ENCODE measurements around the gene SPEF2.

The SPEF2 gene

DNA sequence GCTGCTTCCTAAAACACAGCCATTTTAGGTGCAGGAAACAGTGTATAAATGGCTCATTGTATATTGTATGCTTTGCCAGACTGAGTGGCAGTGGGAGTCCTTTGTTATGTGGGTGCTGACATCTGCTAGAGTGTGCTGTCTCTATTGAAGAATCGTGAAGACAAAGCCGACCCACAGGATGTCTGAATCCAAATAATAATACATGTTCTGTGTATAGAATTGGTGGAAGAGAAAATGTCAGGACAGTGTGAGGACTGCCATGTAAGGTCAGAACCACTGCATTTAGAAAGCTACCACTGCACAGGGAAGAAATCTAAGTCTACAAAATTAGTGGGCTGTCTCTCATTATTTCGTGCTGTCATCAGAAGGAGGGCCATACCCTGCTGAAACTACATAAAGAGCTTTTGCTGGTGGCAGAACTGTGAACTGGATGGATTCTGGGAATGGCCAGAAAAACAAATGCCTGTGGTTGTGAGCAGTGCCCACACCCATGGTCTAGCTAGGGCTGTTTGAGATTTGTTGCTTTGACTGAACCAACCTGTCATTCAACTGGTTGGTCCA, 241.5 kb downstream of the SPEF2 start:
- no peak for TF ChIP-seq CTCF (IDR thresholded peaks at IDR 0.05; ENCODE audit: insufficient read depth, low read length, missing control alignments)
- ChIA-PET CTCF (interaction anchor here (0.8 to 3.5 kb wide), 7 partner anchors 23 to 208 kb away, joined by 3 to 22 read pairs (median 7); no protein-coding TSS in a partner anchor), POLR2A (interaction anchor here (1.1 kb wide), 1 partner anchor 8 kb away, joined by 3 read pairs; no protein-coding TSS in a partner anchor)
- H3K4me3 ChIP-seq (ENCODE audit: low read depth, low read length), result no peak overlapping the region
- no peak for DNase-seq (ENCODE audit: low read depth, low spot score)

DNA sequence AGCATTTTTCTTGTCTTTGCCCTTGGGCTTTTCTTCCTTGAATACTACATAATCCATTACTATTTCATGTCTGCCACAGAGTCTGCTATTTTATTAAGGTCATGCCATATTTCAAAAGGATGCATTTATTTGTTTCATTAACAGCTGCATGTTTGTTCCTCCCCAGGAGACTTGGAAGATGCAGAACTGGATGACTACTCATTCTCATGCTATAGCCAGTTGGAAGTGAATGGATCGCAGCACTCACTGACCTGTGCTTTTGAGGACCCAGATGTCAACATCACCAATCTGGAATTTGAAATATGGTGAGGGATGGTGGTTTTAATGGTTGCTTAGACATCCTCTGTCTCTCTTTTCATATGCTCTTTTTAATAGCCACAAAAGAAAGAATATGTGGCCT, 243.0 kb downstream of the SPEF2 start:
- no peak for TF ChIP-seq CTCF (IDR thresholded peaks at IDR 0.05; ENCODE audit: insufficient read depth, low read length, missing control alignments)
- H3K4me3 ChIP-seq (ENCODE audit: low read depth, low read length), result no peak overlapping the region
- ChIA-PET POLR2A (no interaction called here), CTCF (interaction anchor here (1.4 to 3.5 kb wide), 3 partner anchors 64 to 209 kb away, joined by 4 to 22 read pairs (median 7); no protein-coding TSS in a partner anchor)
- no peak for DNase-seq (ENCODE audit: low read depth, low spot score)

- no peak for TF ChIP-seq CTCF (IDR thresholded peaks at IDR 0.05; ENCODE audit: insufficient read depth, low read length, missing control alignments)
- H3K4me3 ChIP-seq (ENCODE audit: low read depth, low read length), result no peak overlapping the region
- POLR2A ChIA-PET, result interaction anchor here (0.6 kb wide), 1 partner anchor 9 kb away, joined by 3 read pairs; no protein-coding TSS in a partner anchor
- CTCF ChIA-PET, result interaction anchor here (1.1 kb wide), 1 partner anchor 86 kb away, joined by 4 read pairs; no protein-coding TSS in a partner anchor
- no peak for DNase-seq (ENCODE audit: low read depth, low spot score)
Measured at GRCh38 chr5:35861718-35862117, 244.1 kb downstream of the SPEF2 start.

- no peak for TF ChIP-seq CTCF (IDR thresholded peaks at IDR 0.05; ENCODE audit: insufficient read depth, low read length, missing control alignments)
- ChIA-PET CTCF (interaction anchor here (1.0 to 1.1 kb wide), 2 partner anchors 12 to 86 kb away, joined by 3 to 4 read pairs; no protein-coding TSS in a partner anchor), POLR2A (interaction anchor here (0.6 kb wide), 2 partner anchors 9 to 10 kb away, joined by 3 read pairs; no protein-coding TSS in a partner anchor)
- H3K4me3 ChIP-seq (ENCODE audit: low read depth, low read length), result no peak overlapping the region
- DNase-seq (ENCODE audit: low read depth, low spot score), result no peak
Measured at GRCh38 chr5:35862126-35862525, 244.5 kb downstream of the SPEF2 start.

- DNase-seq (ENCODE audit: low read depth, low spot score), result no peak
- TF ChIP-seq CTCF (IDR thresholded peaks at IDR 0.05; ENCODE audit: insufficient read depth, low read length, missing control alignments), result no peak
- CTCF ChIA-PET, result interaction anchor here (0.9 to 1.7 kb wide), 5 partner anchors 11 to 86 kb away, joined by 3 to 5 read pairs (median 4); no protein-coding TSS in a partner anchor
- POLR2A ChIA-PET, result no interaction called here
- no peak overlapping the region for H3K4me3 ChIP-seq (ENCODE audit: low read depth, low read length)
Measured at GRCh38 chr5:35863159-35863558, 245.5 kb downstream of the SPEF2 start.
